ENCODE results near the gene CDH12. TPM values are rescaled to one million over a fixed set of nuclear protein-coding genes. Genes with fewer than 3 reads are reported as not detected.

The CDH12 gene
- total and polyA plus RNA-seq, 4 donors = 0.02 to 0.33 (median 0.17) TPM; not detected in 1

DNA sequence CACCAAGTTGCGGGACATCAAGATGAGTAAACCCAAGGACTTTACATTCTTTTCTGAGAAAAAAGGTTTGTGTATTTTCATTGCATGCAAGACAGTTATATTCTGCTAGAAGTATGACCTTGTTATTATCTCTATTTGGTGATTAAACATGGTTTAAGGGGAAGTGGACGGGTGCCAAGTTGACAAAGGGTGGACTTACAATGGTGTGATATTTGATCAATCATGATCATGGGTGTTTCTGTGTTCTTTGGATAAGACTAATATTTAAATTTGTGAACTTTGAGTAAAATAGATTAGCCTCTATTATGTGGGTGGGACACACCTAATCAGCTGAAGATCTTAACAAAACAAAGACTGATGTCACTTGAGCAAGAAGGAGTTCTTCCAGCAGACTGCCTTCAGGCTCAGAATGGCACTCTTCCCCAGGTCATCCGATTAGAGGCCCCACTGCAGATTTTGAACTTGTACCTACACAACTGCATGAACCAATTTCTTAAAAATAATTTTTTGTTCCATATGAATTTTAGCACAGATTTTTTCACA, 782.9 kb downstream of the CDH12 start:
- H3K36me3 ChIP-seq (ENCODE audit: control insufficient read depth in 4 of 4, insufficient read depth in 3 of 4, low read depth in 1 of 4, low read length in 3 of 4) = no peaks in the 10 kb centered on the region
- H3K4me1 ChIP-seq (ENCODE audit: control insufficient read depth in 4 of 4, insufficient read depth in 4 of 4, low read length in 3 of 4) = no peaks in the 10 kb centered on the region
- TF ChIP-seq HNF4A (conservative IDR thresholded peaks at IDR 0.05) = no peak
- TF ChIP-seq, protein P1, sequence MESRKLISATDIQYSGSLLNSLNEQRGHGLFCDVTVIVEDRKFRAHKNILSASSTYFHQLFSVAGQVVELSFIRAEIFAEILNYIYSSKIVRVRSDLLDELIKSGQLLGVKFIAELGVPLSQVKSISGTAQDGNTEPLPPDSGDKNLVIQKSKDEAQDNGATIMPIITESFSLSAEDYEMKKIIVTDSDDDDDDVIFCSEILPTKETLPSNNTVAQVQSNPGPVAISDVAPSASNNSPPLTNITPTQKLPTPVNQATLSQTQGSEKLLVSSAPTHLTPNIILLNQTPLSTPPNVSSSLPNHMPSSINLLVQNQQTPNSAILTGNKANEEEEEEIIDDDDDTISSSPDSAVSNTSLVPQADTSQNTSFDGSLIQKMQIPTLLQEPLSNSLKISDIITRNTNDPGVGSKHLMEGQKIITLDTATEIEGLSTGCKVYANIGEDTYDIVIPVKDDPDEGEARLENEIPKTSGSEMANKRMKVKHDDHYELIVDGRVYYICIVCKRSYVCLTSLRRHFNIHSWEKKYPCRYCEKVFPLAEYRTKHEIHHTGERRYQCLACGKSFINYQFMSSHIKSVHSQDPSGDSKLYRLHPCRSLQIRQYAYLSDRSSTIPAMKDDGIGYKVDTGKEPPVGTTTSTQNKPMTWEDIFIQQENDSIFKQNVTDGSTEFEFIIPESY (IDR thresholded peaks at IDR 0.05) = no peak
- TF ChIP-seq JUND (IDR thresholded peaks at IDR 0.05) = no peak
- TF ChIP-seq YY1 (IDR thresholded peaks at IDR 0.05) = no peak
- TF ChIP-seq EGR1 (IDR thresholded peaks at IDR 0.05; ENCODE audit: low read depth in 2 of 2) = no peak
- TF ChIP-seq FOXA2 (IDR thresholded peaks at IDR 0.05) = no peak
- no peak for TF ChIP-seq GABPA (IDR thresholded peaks at IDR 0.05 in 1 of 2, conservative IDR thresholded peaks at IDR 0.05 in 1 of 2)
- no peak for TF ChIP-seq SP1 (IDR thresholded peaks at IDR 0.05)
- no peak for TF ChIP-seq NR2F2 (IDR thresholded peaks at IDR 0.05)
- TF ChIP-seq, protein P2, sequence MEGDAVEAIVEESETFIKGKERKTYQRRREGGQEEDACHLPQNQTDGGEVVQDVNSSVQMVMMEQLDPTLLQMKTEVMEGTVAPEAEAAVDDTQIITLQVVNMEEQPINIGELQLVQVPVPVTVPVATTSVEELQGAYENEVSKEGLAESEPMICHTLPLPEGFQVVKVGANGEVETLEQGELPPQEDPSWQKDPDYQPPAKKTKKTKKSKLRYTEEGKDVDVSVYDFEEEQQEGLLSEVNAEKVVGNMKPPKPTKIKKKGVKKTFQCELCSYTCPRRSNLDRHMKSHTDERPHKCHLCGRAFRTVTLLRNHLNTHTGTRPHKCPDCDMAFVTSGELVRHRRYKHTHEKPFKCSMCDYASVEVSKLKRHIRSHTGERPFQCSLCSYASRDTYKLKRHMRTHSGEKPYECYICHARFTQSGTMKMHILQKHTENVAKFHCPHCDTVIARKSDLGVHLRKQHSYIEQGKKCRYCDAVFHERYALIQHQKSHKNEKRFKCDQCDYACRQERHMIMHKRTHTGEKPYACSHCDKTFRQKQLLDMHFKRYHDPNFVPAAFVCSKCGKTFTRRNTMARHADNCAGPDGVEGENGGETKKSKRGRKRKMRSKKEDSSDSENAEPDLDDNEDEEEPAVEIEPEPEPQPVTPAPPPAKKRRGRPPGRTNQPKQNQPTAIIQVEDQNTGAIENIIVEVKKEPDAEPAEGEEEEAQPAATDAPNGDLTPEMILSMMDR (IDR thresholded peaks at IDR 0.05; ENCODE audit: low read depth, low read length, missing input control) = no peak
- no peak for TF ChIP-seq HNF4G (IDR thresholded peaks at IDR 0.05)
- no peak for TF ChIP-seq RAD21 (IDR thresholded peaks at IDR 0.05)
- TF ChIP-seq, protein P3, sequence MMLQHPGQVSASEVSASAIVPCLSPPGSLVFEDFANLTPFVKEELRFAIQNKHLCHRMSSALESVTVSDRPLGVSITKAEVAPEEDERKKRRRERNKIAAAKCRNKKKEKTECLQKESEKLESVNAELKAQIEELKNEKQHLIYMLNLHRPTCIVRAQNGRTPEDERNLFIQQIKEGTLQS (IDR thresholded peaks at IDR 0.05) = no peak
- TF ChIP-seq RXRA (IDR thresholded peaks at IDR 0.05) = no peak
- no peak for TF ChIP-seq REST (IDR thresholded peaks at IDR 0.05)
- TF ChIP-seq FOXA1 (IDR thresholded peaks at IDR 0.05) = no peak
- no peak for TF ChIP-seq MAX (IDR thresholded peaks at IDR 0.05)
- no peak for TF ChIP-seq TAF1 (conservative IDR thresholded peaks at IDR 0.05)
- H3K4me3 ChIP-seq (ENCODE audit: low read depth in 1 of 3, low read length in 3 of 3) = no peak overlapping the region
- 56% methylated on average over 3 of the region's 3 CpGs for WGBS
- H3K27me3 ChIP-seq (ENCODE audit: control insufficient read depth in 4 of 4, insufficient read depth in 4 of 4, low read length in 3 of 4) = no peaks in the 10 kb centered on the region
- no peak overlapping the region for H3K27ac ChIP-seq (ENCODE audit: low read depth in 1 of 2, low read length in 2 of 2)
- H3K9ac ChIP-seq (ENCODE audit: low read depth in 1 of 2, low read length in 2 of 2) = no peak overlapping the region
- DNase-seq (ENCODE audit: low spot score) = no peak
- H3K9me3 ChIP-seq (ENCODE audit: control insufficient read depth in 4 of 4, low read length in 3 of 4) = no peaks in the 10 kb centered on the region
